Measurements from ENCODE around the gene FAXDC2.
"Not testable (repeated sequence)": the region's sequence is repeated elsewhere in the genome, so short reads cannot be mapped to it uniquely, and the experiment has no call there.

The FAXDC2 gene

DNA sequence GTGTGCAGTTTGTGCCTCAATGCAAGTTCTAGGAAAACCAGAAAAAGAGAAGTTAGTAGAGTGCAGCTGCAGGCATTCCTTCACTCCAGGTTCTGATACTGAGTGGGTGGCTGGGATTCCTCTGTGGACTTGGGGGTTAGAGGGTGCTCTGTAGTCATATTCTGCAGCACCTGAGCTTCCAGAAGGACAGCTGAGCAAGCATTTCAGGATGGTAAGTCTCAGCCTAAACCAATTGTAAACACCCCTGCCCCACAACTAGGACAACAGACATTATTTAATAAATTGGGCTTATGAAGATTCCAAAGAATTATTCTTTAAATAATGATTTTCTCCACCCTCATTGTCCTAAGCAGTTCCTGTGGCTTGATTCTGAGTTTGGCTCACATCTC is 9.1 kb downstream of the FAXDC2 start:
- Histone ChIP-seq H3K4me3 (ENCODE audit: low read depth in 1 of 2, low read length in 1 of 2) (no peak overlapping the region), H3K36me3 (no peaks in the 10 kb centered on the region), H3K27me3 (no peaks in the 10 kb centered on the region), H3K4me1 (ENCODE audit: control insufficient read depth in 1 of 2, insufficient read depth in 1 of 2, low read depth in 1 of 2, low read length in 1 of 2) (no peaks in the 10 kb centered on the region), H3K9me3 (no peaks in the 10 kb centered on the region), H3K27ac (no peak overlapping the region)
- TF ChIP-seq, protein P1, sequence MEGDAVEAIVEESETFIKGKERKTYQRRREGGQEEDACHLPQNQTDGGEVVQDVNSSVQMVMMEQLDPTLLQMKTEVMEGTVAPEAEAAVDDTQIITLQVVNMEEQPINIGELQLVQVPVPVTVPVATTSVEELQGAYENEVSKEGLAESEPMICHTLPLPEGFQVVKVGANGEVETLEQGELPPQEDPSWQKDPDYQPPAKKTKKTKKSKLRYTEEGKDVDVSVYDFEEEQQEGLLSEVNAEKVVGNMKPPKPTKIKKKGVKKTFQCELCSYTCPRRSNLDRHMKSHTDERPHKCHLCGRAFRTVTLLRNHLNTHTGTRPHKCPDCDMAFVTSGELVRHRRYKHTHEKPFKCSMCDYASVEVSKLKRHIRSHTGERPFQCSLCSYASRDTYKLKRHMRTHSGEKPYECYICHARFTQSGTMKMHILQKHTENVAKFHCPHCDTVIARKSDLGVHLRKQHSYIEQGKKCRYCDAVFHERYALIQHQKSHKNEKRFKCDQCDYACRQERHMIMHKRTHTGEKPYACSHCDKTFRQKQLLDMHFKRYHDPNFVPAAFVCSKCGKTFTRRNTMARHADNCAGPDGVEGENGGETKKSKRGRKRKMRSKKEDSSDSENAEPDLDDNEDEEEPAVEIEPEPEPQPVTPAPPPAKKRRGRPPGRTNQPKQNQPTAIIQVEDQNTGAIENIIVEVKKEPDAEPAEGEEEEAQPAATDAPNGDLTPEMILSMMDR (IDR thresholded peaks at IDR 0.05): no peak

DNA sequence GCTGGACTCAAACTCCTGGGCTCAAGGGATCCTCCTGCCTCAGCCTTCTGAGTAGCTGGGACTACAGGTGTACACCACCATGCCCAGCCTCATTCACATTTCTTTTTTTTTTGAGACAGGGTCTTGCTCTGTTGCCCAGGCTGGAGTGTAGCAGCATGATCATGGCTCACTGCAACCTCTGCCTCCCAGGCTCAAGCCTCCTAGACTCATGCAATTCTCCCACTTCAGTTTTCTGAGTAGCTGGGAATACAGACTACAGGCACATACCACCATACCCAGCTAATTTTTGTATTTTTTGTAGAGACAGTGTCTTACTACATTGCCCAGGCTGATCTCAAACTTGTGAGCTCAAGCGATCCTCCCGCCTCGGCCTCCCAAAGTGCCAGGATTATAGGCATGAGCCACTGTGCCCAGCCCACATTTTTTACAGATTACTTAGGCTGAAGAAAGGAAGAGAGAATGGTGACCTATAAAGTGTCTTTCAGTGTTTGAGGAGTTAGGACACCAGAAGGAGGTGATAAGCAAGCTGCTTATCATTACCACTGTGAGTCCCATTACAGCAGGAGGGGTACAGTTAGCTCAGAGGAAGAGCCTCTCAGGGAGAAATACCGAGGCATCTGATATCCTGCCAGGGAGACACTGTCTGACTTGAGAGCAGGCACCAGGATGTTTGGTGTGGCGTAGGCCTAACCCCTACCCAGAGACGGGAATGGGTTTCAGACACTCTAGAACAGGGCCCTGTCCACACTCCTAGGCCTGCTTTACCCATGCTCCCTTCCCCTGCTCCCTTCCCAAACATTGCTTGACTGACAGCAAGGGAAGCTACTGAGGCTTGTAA is 9.7 kb downstream of the FAXDC2 start:
- no peak overlapping the region for H3K4me3 ChIP-seq (ENCODE audit: low read depth in 1 of 2, low read length in 1 of 2)
- TF ChIP-seq, protein P1 (IDR thresholded peaks at IDR 0.05): no peak
- H3K9me3 ChIP-seq: no peaks in the 10 kb centered on the region
- no peak overlapping the region for H3K27ac ChIP-seq
- no peaks in the 10 kb centered on the region for H3K4me1 ChIP-seq (ENCODE audit: control insufficient read depth in 1 of 2, insufficient read depth in 1 of 2, low read depth in 1 of 2, low read length in 1 of 2)
- no peaks in the 10 kb centered on the region for H3K36me3 ChIP-seq
- H3K27me3 ChIP-seq: no peaks in the 10 kb centered on the region

DNA sequence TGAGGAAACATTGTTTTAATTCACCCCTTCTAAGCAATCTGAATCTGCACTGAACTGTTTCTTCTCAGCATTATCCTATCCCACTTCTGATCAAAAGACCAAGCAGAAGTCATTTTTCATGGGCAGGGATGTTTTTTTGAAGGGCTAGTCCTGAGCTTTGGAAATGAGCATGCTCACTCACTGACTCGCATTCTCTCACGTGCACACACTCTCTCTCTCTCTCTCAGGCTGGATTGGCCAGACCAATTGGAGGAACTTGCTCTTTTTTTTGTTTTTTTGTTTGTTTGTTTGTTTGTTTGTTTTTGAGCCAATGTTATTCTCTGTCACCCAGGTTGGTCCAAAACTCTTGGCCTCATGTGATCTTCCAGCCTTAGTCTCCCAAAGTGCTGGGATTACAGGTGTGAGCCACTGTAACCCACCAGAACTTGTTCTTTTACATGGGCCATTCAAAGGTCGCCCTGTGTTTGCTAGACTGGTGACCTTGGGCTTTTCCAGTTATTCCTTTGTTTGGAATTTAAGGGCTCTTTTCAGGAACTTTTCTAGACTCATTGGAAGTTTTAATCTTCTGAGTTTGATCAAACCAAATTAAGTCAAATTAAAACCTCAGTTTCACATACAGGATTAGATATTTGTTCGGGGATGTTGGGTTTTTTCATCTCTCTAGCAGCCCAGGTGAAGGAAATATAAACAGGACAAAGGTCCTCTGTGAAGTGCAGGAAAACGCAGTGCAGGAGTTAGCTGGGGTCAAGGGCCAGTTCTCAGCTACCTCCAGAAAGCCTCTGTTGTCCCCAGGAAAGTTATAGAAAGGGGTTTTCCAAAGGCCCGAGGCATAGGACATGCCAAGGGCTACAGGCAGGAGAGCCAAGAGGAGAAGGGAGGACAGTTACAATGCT is 13.1 kb downstream of the FAXDC2 start:
- no peaks in the 10 kb centered on the region for H3K4me1 ChIP-seq (ENCODE audit: control insufficient read depth in 1 of 2, insufficient read depth in 1 of 2, low read depth in 1 of 2, low read length in 1 of 2)
- H3K36me3 ChIP-seq: no peaks in the 10 kb centered on the region
- TF ChIP-seq, protein P1 (IDR thresholded peaks at IDR 0.05): no peak
- no peaks in the 10 kb centered on the region for H3K27me3 ChIP-seq
- no peak overlapping the region for H3K27ac ChIP-seq
- no peak overlapping the region for H3K4me3 ChIP-seq (ENCODE audit: low read depth in 1 of 2, low read length in 1 of 2)
- H3K9me3 ChIP-seq: no peaks in the 10 kb centered on the region

DNA sequence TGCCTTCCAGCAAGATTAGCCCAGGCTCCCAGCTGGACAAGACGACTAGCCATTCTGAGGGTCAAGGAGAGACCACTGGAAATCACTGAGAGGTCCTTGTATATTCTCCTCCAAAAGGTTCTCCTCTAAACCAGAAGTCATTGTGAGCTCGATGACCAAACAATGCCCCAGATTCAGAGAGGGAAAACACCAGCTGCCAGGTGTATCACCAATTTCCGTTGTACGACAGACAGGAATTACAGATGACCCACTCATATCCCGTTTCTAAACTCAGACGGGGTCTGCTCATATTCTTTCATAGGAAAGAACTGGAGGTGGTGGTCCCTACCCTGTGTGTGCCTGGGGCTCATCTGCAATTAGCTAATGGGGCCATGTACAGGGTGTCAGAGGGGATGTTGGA is 14.2 kb downstream of the FAXDC2 start:
- no peak overlapping the region for H3K27ac ChIP-seq
- H3K4me3 ChIP-seq (ENCODE audit: low read depth in 1 of 2, low read length in 1 of 2): no peak overlapping the region
- H3K4me1 ChIP-seq (ENCODE audit: control insufficient read depth in 1 of 2, insufficient read depth in 1 of 2, low read depth in 1 of 2, low read length in 1 of 2): no peaks in the 10 kb centered on the region
- no peaks in the 10 kb centered on the region for H3K9me3 ChIP-seq
- H3K36me3 ChIP-seq: no peaks in the 10 kb centered on the region
- TF ChIP-seq, protein P1 (IDR thresholded peaks at IDR 0.05): no peak
- no peaks in the 10 kb centered on the region for H3K27me3 ChIP-seq

DNA sequence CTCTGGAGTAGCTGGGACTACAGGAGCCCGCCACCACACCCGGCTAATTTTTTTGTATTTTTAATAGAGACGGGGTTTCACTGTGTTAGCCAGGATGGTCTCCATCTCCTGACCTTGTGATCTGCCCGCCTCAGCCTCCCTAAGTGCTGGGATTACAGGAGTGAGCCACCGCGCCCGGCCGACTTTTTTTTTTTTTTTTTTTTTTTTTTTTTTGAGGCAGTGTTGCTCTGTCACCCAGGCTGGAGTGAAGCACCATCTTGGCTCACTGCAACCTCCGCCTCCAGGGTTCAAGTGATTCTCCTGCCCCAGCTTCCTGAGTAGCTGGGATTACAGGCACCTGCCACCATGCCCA is 14.7 kb downstream of the FAXDC2 start:
- H3K27ac ChIP-seq; H3K4me1 ChIP-seq (ENCODE audit: control insufficient read depth in 1 of 2, insufficient read depth in 1 of 2, low read depth in 1 of 2, low read length in 1 of 2); H3K36me3 ChIP-seq; H3K4me3 ChIP-seq (ENCODE audit: low read depth in 1 of 2, low read length in 1 of 2); H3K9me3 ChIP-seq; H3K27me3 ChIP-seq: not testable (repeated sequence)

DNA sequence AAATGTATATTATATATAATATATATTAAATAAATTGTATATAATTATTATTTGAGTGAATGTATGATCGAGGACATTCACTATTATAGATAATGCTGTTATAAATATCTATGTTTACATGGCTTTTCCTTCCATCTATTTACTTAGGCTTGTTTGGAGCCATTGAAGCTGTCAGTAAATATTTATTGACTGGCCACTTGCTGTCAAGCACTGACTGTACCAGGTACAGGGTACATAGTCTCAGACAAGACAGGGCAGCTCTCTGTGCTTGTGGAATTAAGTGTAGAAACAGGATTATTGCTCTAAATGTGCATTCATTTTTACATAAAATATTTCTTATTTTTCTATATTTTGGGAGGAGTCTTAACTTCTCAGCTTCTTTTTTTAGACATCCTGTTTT is 16.4 kb downstream of the FAXDC2 start:
- no peaks in the 10 kb centered on the region for H3K9me3 ChIP-seq
- no peaks in the 10 kb centered on the region for H3K27me3 ChIP-seq
- H3K36me3 ChIP-seq: no peaks in the 10 kb centered on the region
- peaks cover 0 to 5% of the 10 kb centered on the region in 2 experiments for H3K4me1 ChIP-seq (ENCODE audit: control insufficient read depth in 1 of 2, insufficient read depth in 1 of 2, low read depth in 1 of 2, low read length in 1 of 2)
- TF ChIP-seq, protein P1 (IDR thresholded peaks at IDR 0.05): no peak
- H3K4me3 ChIP-seq (ENCODE audit: low read depth in 1 of 2, low read length in 1 of 2): no peak overlapping the region
- H3K27ac ChIP-seq: no peak overlapping the region

DNA sequence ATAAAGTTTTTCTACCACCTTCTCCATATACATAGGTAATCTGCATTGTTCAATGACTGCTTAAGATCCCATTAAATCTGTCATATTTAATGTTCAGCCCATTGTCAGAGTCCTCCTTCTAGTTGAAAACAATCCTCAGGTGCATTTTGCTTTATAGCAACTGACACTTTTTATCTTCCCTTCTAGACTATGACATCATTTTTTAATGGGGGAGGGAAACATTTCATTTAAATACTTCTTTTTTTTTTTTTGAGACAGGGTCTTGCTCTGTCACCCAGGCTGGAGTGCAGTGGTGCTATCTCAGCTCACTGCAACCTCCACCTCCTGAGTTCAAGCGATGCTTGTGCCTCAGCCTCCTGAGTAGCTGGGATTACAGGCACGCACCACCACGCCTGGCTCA is 17.6 kb downstream of the FAXDC2 start:
- H3K9me3 ChIP-seq; H3K4me1 ChIP-seq (ENCODE audit: control insufficient read depth in 1 of 2, insufficient read depth in 1 of 2, low read depth in 1 of 2, low read length in 1 of 2): not testable (repeated sequence)

More for the DNA sequence above, 17.6 kb downstream of the FAXDC2 start:
- not testable (repeated sequence) for H3K27me3 ChIP-seq; H3K27ac ChIP-seq; H3K36me3 ChIP-seq; H3K4me3 ChIP-seq (ENCODE audit: low read depth in 1 of 2, low read length in 1 of 2)

All from neutrophil (primary cell).